GM19351 (cell line): ENCODE data around the gene KRT33A.
"Not testable (repeated sequence)": the region's sequence is repeated elsewhere in the genome, so short reads cannot be mapped to it uniquely, and the experiment has no call there.

Experiments
- ATAC-seq: cut with Tn5 transposase; IDR thresholded peaks from one replicate; pipeline ENCODE4 v1.9.1; 2021; ENCODE audit warnings: mild to moderate bottlenecking, moderate library complexity; ENCODE audit not compliant: unreplicated experiment

The KRT33A gene

DNA sequence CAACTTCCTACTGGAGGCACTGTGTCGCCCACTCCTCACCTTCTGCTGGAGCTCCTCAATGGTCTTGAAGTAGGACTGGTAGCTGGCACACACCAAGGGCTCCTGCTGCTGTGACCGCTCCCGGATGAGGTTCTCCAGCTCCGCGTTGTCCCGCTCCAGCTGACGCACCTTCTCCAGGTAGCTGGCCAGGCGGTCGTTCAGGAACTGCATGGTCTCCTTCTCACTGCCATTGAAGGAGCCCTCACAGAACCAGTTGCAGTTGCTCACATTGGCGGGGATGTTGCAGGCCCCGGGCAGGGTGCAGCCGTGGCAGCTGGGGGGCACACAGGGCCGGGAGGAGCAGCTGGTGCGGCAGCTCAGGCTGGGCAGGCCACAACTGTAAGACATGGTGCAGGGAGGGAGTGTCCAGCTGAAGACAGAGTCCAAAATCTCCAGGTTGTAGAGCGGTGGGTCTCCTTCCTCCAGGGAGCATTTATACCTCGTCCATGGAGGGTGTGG lies at the start of gene KRT33A:
KRT33A (minus strand) TSS at position 448 of the 498 bp plus-strand sequence; CDS start at position 387, 61 bp downstream.
- not testable (repeated sequence) for ATAC-seq

DNA sequence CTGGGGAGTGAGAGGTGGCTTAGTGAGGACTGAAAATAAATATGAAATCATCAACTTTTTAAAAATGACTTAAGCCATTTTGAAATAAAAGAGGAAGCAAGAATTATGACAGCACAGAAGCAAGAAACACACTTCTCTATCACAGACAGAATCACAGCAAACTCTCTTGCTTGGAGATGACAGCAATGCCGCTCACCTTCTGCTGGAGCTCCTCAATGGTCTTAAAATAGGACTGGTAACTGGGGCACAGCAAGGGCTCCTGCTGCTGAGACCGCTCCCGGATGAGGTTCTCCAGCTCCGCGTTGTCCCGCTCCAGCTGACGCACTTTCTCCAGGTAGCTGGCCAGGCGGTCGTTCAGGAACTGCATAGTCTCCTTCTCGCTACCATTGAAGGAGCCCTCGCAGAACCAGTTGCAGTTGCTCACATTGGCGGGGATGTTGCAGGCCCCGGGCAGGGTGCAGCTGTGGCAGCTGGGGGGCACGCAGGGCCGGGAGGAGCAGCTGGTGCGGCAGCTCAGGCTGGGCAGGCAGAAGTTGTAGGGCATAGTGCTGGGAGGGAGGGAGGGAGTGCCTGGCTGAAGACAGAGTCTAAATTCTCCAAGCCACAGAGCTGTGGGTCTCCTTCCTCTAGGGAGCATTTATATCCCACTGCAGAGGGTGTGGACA lies 46.5 kb upstream of the KRT33A start, which contains the start of gene KRT31:
KRT31 (minus strand) TSS at position 613 of the 665 bp plus-strand sequence; CDS start at position 544, 69 bp downstream.
- ATAC-seq, result no peak

DNA sequence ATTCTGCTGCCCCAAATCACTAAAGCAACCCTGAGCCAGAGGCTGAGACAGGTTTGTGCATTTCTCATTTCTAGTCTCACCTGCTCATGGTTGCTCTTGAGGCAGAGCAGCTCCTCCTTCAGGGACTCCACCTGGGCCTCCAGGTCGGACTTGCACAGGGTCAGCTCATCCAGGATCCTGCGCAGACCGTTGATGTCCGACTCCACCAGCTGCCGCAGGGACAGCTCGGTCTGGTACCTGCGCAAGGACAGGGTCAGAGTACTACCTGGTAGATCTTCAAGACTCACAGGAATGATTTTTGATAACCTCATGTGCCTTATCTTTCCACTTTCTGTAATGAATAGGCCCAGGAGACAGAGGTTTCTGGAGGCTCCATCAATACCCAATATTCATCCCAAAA lies 45.7 kb upstream of the KRT33A start:
- no peak for ATAC-seq

DNA sequence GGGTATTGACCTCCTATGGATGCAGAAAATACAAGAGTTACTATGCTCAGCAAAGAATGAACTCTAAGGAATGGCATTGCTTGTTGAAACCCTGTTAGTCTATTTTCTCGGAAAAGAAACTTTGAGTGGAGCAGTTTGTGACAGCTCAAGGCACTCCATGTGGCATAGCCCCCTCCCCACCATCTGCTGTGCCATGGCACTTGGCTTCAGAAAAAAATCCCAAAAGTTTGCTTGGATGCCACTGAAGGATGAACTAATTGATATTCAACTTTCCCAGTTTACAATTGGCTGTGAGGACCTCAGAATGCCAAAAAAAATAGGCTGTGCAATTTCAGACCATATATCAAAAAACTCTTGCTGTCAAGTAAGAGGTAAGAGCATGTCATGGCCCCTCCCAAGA lies 45.0 kb upstream of the KRT33A start:
- no peak for ATAC-seq

DNA sequence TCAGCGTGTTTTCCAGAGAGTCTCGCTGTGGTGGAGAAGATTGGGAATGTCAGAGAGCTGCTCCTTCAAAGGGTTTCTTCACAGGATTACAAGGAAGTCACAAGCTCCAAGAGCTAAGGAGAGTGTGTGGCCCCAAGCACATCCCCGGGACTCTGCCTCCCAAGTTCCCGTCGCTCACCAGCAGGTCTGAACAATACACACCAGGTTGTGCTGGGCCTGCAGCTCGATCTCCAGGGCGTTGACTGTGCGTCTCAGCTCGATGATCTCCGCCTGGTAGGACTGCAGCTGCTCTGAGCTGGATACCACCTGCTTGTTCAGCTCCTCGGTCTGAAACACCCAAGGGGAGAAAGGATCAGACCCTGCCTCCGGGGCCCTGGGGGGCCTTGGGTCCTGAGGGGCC lies 44.4 kb upstream of the KRT33A start:
- not testable (repeated sequence) for ATAC-seq

DNA sequence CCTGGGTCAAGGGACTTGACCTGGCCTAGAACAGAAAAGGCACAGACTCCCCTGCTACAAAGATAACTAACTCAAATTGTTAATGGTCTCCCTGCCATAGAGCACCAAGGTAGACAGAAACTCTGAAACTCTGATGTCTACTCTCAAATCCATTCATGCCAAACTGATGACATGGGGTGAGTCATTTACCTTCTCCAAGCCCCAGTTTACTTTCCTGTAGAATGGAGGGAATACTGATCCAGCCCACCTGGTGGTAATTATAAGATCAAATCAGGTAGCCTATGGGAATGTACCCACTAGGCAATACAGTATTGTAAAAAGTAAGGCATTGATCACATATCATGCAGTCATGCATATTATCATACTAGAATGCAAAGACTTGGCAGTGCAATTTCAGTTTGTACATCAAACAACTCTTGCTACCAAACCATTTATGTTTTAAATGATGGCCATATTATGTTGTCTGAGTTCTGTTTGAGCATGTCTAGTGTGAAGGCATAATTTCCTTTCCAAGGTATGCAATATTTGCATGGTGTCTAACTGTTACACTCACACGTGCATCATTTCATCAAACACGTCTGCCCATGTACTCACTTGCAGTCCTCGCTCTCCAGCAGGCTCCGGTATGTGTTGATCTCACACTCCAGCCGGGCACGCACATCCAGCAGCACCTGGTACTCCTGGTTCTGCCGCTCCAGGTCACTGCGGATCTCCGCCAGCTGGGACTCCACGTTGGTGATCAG lies 43.8 kb upstream of the KRT33A start:
- ATAC-seq, result no peak

DNA sequence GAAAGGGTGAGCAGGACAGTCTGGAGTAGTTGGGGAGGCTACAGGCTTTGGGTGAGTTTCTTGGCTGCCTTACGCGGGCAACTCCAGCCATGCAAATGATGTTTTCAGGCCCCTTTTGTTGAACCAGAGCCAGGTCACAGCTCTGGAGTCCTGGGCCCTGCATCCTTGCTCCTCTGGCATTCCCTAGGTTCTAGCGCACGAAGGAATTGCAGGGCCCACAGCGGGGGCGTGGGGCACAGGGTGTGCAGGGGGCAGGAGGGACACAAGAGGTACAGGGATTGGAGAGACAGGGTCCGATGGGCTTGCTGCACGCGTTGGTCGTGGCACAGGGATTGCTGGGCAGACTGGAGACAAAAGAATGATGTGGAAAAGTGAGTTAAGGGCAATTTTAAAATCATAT lies 43.2 kb upstream of the KRT33A start:
- no peak for ATAC-seq

DNA sequence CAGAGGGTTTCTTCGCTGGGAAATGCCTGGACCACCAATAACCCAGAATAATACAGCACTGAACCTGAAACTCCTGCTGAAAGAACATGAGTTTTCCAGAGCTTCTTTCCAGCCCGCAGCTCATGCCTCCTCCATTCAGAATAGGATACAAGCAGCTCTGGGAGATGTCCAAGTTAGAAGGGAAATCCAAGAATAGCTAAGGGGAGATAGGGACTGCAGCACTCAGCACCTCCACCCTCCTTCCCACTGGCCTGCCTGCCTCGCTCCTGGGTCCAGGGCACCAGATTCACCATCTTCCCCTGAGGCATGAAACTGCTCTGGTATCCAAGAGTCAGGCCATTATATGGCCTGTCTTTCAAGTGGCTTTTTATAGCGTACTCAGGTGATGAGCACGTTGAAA lies 42.7 kb upstream of the KRT33A start:
- ATAC-seq, result no peak

DNA sequence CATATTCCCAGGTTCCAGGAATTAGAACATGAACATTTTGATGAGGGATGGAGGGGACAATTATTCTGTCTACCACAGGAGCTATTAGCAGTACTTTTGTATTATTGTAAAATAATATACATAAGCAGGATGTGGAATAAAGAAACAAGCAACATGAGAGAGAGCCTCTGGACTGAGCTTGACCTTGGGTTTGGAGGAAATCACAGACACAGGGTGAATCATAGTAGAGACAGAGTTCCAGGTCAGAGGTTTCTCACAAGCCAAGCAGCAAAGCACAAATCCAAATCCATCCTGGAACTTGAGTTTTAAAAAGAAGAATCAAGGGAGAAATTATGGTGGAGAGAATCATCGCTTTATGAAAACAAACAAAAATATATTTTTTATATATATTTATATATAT lies 41.6 kb upstream of the KRT33A start:
- no peak for ATAC-seq

DNA sequence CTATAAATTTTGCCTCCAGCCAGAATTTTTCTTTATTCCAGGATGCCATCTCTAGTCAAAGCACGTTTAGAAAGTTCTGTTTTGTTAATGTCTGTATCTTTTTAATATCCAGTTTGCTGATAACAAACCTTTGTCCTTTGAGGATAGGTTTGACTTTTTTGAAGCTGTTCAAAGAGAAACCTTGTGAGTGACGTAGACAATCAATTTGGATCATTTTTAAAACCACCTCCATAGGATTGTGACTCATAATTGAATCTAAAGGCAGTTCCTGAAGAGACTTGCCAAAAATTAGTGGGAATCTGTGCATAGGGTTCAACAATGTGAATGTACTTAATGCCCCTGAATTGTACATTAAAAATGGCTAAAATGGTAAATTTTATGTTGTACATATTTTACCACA lies 40.9 kb upstream of the KRT33A start:
- no peak for ATAC-seq

DNA sequence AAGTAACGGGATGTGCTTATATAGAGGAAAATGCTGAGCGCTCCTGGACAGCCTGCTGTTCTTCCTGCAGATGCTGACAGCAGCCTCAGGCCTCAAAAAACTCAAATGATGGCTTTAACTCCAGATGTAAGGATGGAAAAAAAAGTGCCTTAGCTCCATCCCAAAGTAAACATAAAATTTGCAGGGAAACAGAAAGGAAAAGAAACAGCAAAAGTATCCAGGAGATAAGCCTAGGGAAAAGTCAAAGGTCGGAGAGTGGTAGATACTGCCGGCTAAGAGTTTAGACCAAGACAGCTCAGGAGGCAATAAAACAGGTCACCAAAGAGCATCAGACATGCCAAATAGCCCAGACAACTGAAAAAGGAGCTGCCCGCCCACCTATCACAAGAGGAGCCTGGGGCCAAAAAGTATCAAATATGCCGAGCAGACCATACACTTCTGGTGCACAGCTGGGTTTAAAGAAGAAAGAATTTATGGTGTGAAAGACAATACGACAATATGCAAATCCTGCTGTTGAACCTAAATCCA lies 39.8 kb upstream of the KRT33A start:
- no peak for ATAC-seq

DNA sequence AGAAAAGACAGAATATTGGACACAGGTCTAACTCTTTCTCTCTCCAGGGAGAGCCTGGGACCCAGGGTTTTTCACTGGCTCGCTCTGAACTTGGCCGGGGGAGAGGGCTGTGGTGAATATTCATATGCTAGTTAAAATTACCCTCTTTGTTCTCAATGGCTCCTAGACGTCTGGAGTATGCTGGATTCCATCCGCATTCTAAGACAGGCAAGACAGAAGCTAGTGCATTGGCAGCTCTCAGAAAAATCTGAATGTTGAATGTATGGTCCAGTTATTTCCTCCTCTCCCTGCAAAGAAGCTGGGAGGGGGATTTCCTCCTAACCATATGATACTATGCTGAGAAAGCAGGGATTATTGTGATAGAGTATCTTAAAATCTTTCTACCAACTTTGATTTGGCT lies 37.0 kb upstream of the KRT33A start:
- ATAC-seq, result no peak

DNA sequence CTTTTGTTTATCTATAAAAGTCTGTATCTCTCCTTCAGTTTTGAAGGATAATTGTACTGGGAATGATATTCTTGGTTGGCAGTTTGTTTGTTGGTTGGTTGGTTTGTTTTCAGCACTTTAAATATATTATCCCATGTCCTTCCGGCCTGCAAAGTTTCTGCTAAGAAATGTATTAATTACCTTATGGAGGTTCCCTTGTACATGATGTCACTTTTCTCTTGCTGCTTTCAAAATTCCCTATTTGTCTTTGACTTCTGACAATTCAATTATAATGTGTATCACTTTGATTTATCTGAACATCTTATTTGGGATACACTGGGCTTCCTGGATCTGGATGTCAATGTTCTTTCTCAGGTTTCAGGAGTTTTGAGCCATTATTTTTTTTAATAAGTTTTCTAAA lies 35.6 kb upstream of the KRT33A start:
- no peak for ATAC-seq

DNA sequence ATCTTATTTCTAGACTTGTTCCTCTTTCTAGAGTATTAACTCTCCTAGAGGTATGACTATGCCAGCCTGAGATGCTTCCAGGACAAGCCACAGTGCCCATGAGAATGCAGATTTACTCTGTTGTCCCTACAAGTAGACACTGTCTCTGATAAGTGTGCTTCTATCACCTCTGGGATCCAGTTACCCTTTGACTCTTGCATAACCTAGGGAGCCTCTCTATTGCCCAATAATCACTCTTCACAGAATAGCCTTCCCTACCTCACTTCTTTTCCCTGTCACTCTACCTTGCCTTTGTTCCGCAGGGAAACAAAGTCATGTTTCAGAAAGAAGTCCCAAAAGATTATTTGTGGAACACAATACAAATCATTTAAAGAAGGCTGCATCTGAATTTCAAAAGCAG lies 33.1 kb upstream of the KRT33A start:
- no peak for ATAC-seq

DNA sequence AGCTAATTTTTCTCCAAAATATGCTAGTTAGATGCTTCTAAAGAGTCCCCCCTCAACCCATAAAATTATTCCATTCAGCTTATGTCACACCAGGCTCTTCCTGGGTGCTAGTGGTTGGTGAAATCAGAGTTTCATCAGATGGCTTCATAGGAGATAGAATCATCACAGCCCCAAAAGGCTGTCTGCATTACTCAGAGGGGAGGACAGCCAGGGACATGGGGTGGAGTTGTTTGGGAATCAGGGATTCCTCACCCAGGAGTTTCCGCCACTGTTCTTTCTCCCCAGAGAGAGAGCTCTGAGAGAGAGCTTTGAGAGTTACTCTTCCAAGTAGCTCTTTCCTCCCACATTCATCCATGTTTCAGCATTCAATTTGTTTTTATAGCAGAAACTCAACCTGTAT lies 31.8 kb upstream of the KRT33A start:
- no peak for ATAC-seq

DNA sequence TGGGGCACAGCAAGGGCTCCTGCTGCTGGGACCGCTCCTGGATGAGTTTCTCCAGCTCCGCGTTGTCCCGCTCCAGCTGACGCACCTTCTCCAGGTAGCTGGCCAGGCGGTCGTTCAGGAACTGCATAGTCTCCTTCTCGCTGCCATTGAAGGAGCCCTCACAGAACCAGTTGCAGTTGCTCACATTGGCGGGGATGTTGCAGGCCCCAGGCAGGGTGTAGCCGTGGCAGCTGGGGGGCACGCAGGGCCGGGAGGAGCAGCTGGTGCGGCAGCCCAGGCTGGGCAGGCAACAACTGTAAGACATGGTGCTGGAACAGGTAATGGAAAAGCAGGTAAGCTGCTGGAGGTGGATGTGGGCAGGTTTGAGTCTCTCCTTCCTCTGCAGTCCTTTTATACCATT lies 31.3 kb upstream of the KRT33A start, which contains the start of gene KRT34:
KRT34 (minus strand) TSS at position 364 of the 400 bp plus-strand sequence; CDS start at position 304, 60 bp downstream.
- not testable (repeated sequence) for ATAC-seq

DNA sequence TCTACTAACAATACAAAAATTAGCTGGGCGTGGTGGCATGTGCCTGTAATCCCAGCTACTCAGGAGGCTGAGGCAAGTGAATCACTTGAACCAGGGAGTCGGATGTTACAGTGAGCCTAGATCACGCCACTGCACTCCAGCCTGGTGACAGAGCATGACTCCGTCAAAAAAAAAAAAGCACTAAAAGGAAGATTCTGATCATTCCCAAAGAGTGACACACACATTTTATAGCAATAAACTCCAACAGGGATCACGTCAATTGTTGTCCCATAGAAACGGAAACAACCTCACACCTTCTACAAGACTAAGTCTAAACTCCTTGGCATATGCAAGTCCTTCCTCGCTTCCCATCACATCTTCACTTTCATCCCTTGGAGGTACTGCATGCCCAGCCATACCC lies 29.5 kb upstream of the KRT33A start:
- not testable (repeated sequence) for ATAC-seq

DNA sequence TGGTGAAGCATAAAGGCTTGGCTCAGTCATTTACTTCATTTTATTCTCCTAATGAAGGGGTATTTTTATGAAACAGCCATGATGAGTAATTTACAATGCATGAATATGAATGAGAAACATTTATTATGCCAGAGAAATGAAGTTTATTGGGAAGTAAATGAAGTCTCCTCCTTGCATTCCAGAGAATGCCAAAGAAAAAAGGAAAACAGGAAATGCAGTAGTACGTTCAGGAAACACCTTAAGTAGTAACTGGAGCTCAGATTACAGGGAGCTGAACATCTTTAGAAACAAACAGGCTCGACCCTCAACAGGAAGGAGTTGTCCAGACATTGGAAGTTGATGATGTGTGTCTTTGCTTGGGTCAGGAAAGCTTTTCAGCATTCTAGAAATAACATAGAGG lies 26.9 kb upstream of the KRT33A start:
- no peak for ATAC-seq

DNA sequence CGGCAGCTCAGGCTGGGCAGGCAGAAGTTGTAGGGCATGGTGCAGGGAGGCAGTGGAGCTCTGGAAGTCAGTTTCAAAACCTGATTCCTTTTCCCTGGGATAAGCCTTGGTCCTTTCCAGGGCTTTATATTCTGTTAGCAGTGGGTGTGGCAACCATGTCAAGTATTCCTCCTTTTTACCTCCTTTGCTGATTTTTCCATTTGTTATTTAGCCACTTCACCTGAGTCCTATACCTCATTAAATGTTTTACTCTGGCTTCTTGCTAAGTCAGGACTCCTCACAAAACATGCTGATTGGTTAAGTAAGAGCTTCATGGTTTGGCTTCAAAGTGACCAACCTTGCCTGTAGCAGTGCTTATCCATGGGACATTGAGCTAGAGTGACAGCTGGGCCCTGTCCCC lies 19.1 kb upstream of the KRT33A start, which contains the start of gene KRT33B:
KRT33B (minus strand) TSS at position 101 of the 400 bp plus-strand sequence; CDS start at position 38, 63 bp downstream.
- no peak for ATAC-seq

DNA sequence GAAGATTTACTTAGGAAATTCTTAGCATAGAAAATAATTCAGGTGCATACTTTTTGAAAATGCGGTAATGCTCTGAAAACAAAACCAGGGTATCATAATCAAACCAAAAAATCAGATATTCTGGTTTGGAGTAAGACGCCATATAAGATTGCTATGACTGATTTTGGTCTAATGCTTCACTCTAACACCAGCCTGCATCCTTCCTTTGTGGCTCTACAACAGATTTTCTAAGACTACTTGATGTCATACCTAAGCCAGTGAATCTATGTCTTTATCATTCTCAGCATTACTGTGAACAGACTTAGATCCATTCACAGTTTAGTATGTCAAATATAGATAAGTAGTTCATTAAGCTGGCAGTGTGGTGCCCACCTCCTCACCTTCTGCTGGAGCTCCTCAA lies 18.4 kb upstream of the KRT33A start:
- ATAC-seq, result no peak

DNA sequence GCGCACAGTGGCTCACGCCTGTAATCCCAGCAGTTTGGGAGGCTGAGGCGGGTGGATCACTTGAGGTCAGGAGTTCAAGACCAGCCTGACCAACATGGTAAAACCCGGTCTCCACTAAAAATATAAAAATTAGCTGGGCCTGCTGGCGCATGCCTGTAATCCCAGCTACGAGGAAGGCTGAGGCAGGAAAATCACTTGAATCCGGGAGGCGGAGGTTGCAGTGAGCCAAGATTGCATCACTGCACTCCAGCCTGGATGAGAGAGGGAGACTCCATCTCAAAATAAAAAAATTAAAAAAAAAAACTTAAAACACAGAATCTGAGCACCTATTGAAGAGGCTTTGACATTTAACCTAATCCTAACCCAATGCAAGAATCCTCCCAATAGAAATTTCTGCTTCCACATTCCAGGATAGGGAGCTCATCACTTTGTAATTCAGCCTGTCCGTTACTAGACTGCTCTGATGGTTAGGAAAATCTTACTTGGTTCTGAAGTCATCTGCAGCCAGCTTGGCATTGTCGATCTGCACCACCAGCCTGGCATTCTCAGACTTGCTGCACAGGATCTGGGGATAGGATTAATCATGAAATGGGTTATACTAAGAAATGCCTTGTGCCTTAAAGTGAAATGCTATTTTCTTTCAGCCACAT lies 16.9 kb upstream of the KRT33A start:
- no peak for ATAC-seq
